Measurements from ENCODE around the gene KIAA0825.

Gene KIAA0825

DNA sequence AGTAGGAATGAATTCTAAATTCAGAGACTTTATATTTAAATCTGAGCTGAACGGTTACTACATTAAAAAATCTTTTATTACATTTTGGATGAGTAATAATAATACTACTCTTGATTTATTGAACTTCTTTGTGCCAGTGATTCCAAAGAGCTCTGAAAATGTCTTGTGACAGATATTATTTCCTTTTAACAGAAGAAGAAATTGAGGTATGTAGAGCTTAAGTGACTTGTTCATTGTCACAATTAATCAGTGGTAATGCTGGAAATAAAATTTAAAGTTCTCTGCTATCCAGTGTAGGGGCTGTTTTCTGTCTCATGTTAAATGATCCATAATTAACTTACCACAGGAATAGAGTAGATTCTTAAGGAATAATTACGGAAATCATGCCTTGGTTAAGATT is 335.3 kb downstream of the KIAA0825 start:
- no peak for DNase-seq

DNA sequence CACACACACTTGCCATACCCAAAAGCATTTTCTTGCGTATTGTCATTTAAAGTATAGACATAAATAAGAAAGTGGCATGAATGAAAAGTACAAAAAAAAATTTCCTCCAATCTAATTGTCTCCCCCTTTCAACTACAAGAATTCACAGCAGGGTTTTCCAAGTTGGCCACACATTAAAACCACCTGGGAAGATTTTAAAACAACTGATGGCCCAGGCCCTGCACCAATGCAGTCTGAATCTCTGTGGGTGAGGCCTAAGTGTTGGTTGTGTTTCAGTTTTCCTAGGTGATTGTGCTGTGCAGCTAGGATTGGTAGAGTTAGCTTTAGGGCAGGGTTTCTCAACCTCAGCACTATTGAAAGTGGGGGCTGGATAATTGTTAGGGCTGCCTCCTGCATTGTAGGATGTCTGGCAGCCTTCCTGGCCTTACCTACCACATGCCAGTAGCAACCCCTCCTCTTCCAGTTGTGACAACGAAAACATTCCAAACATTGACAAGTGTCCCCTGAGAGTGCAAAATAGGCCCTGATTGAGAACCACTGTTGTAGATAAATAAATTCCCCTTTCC is 337.1 kb downstream of the KIAA0825 start:
- no peak for DNase-seq

DNA sequence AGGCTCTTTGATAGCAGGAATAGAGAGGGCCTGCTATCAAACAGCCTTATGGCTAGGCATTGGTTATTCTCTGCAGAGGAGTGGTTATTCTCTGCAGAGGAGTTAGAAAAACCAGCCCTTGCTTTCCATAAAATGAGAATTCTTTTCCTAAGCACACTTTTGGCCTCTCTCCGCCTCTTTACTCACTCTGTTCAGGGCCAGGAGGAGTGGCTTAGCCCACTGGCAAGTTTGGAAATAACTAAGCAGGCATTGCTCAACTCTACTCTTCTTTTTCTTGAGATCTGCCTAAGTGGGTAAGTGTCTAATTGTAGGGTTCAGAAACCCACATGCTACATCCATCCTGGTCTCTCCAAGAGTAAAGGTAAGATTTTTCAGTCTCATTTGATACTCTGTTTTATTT is 341.7 kb downstream of the KIAA0825 start:
- no peak for DNase-seq

DNA sequence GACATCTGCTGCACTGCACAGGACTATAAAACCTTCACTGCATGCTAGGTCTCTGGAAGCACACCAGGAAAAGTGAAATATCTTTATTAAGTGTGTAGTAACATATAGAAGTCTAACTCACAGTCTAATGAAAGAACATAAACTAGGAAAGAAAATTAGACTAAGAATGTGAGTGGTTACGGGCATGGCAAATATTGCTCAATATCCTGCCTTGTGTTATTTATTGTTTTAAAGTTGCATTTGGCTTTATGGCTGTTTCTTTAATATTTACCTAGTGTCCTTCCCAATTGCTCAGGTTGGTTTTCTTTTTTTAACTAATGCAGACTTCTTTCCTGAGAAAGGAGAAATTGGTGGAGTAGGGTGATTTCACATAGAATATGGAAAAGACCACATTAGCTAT is 342.4 kb downstream of the KIAA0825 start:
- DNase-seq: no peak

DNA sequence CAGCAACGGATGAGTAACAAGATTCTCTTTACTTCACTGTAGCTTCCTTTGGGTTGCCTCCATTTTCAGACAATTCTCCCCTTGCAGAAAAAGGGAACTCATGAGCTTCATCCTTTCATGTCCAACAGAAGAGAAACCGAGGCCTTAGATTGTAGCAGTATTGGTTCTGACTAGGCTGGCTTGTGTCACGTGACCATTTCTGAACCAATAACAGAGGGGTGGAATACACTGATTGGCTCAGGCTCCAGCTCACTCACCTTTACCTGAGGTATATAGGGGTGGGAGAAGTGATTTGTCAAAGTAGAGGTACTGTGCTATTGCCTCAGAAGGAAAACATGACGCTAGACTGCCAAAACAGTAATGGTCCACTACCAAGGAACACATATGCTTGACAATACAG is 343.7 kb downstream of the KIAA0825 start:
- DNase-seq: no peak

DNA sequence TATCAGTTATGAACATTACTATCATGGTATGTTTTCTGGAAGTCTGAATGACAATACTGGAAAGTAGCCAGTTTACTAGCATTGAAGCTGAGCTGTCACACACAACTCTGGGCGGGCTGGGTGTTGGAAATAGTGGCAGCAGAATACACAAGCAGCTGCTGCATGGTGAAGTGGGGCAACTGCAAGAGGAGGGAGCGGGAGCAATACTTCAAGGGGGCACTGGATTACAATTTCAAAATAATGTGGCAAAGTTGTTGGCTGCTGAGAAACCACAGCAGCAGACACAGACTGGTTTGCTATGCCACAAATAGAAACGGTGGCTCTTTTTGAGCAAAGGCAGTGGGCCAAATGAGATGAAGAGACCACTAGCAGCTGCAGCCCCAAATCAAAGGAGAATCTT is 350.2 kb downstream of the KIAA0825 start:
- no peak for DNase-seq

DNA sequence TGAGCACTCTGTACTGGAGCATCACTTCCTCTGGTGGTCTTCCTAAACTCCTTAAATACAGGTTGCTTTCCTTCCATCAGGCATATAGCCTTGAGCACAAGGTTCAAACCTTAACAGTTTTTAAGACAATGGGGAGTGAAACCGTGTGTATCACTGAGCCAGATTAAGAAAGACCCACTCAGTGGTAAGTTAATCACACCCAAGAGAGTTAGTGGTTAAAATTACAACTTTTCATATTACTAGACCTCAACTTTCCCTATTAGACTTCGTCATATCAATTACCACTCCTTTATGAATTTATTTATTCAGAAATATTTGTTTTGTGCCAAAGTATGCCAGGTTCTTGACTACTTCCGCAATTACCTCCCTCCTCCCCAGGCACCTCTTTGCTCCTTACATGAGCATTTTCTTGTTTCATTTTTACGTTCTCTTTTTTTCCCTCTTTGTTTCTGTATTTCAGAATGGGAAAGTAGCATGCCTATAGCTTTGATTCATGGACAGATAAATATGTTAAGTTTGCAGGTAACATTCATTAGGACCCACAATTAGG is 351.0 kb downstream of the KIAA0825 start:
- no peak for DNase-seq

DNA sequence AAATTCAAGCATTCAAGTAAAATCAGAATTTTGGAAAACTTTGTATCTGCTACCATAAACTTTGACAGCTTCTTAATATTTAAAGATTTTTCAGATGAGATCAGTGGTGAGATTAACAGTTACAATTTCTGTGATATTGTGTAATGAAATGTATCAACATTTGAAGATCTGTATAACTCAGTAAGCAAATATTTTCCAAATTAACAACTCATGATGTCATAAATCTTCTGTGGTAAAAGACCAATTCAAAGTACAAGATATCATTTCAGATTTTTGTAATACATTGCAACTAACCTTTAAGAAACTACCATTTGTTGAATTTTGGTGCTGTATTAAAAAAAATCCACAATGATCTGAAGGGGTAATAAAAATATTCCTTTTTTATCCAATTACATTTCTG is 352.2 kb downstream of the KIAA0825 start:
- DNase-seq: no peak

DNA sequence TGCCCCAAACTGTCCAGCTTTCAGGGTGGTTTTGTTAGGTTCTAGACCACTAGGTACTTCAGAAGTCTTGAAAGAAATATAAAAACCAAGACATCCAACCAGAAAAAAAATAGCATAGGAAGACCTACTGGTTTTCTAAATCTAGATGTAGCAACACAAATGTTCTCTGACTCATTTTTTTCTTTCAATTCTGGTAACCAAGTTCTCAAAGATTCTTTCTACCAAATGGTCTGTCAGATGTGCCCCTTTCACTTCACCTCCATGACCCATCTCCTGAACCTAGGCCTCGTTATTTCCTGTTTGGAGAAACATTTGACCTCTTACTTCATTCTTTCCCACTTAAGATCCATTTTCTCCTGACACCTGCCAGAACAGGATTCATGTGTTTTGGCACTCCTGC is 355.3 kb downstream of the KIAA0825 start:
- DNase-seq: no peak

DNA sequence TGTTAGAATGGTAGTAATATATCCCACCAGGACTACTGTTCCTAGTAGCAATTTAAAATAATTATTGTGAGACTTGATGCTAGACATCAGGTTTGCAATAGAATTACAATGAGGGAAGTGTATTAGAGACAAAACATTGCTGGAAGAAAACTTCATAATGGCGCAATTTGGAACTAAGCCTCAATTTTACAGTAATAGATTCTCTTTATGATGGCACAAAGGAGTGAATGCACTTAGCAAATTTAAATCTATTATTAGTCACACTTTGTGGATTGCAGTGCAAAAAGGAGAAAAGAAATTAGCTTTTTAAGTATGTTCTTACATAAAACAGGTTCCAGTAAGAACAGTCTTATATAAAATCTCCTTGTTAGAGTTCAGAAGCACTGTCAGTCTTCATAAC is 358.3 kb downstream of the KIAA0825 start:
- DNase-seq: no peak

DNA sequence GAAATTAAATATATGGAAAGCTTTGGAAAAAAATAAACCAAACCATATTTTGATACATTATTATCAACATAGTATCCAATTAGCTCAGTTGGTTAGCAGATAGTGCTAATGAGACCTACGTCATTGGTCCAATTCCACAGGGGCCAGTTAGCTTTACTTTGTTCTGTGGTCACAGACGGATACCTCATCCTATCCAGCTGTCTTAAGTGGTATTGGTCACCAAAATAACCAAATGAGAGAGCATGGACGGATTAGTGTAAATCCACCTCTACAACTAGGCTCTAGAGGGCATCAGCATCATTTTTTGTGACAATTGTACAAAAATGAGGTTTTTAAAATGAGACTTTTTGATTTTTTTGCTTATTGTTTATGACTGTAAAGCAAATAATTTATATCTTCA is 364.2 kb downstream of the KIAA0825 start:
- DNase-seq: no peak

DNA sequence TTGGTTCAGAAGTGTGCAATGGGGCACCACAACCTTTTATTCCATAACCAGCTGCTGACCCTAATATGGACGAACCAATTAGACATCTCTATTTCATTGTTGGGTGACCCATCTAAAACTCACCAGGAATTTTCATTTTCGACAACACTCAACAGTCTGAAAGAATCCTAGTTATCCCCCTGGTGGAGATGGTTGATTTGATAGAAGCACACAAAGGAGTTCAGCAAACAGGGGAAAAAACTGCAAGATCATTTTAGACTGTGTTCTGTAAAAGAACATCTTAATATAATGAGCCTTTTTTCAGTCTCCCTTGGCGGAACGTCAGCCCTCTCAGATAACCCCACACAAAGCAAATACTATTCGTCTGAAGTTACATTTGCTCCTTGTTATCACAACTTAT is 367.4 kb downstream of the KIAA0825 start:
- no peak for DNase-seq

DNA sequence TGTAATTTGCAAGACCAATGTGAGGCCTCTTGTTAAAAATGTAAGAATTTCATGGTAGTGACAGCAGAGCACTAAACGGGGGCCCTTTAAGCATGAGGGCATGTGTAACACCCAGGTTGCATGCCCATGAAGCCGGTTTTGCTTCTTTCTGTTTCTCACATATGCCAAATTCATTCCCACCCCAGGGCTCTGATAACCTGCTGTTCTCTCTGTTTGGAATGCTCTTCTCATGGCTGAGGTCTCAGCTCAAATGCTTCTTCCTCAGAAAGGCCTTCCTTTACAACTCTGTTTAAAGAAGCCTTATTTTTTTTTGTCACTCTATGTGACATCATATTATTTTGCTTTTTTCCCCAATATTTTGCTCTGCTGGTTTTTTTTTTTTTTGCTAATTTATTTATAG is 369.0 kb downstream of the KIAA0825 start:
- DNase-seq: no peak

DNA sequence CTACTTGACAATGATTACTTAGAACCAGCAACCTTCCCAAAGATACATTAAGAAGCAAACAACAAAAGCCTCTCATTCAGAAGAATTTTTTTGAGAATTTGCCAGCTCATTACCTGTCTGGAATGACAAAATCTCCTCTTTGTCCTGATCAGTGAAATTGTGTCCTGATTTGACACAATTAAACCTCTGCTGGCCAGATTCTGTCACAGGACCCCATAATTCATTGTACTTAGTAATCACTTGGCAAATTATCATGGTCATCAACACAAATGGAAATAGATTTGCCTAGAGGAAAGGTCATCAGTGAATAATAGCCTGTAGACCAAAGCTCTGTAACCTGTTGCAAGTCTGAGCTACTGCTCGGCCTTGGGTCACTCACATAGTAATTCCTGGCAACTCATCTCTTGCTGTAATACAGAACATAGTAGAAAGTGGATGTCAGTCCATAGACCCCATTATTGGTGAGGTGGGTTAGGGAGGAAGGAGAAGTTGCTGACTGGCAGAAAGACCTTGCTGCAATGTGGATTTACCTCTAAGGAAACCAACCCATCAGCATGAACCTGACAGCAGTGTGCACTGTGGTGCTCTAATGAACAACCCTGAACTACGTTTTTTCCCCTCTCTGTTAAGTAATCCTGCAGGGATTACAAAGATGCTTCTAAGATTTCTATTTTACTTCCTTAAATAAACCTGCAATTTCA is 370.1 kb downstream of the KIAA0825 start:
- DNase-seq: no peak

DNA sequence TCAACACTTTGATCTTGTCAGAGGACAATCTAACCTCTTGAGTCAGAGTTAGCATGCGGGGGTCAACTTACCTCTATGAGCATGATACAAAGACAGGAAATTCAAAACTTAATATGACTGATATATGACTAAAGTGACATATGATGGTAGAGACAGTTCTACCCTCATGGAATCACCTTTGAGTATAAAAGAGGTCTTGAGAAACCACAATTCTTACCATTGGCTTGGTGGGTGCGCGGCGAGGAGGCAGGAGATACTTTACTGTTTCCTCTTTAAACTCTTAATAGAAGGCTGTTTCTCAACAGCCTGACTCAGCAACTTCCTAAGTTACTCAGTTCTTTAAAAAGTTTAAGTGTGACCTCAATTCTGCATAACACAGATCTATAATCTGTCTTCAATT is 372.8 kb downstream of the KIAA0825 start:
- DNase-seq: no peak

DNA sequence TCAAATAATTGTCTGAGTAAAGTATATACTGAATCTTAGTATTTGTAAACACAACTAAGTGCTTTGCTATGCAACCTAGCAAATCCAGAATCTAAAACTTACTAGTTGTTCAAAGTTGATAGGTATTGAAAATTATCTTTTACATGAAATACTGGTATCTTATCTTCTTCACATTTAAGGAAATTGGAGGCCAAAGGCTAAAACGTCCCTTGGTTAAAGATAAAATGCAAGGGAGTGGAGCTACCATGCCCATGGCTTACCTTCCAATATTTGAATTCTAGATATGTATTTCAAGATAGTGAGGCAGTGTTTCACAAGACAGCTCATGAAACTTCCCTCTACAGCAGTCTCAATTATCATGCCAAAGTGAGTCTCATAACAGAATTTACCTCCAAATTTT is 373.5 kb downstream of the KIAA0825 start:
- no peak for DNase-seq

DNA sequence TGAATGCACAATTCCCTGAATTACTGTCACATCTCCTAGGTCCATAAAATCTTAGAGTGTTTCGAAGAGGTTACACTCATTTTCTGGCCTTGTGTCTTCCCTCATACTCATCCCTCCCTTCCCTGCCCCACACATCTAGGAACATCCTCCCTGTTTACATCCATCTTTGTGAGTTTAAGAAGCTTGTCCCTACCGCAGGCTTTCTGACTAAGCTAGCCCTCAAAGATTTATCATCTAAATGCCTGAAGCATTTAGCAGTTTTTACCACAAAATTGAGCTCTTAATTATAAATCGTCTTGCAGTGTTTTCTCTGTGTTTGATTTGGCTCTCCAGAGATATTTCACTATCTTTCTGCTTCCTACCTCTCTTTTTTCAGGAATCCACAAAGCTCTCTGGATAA is 374.8 kb downstream of the KIAA0825 start:
- DNase-seq: no peak

DNA sequence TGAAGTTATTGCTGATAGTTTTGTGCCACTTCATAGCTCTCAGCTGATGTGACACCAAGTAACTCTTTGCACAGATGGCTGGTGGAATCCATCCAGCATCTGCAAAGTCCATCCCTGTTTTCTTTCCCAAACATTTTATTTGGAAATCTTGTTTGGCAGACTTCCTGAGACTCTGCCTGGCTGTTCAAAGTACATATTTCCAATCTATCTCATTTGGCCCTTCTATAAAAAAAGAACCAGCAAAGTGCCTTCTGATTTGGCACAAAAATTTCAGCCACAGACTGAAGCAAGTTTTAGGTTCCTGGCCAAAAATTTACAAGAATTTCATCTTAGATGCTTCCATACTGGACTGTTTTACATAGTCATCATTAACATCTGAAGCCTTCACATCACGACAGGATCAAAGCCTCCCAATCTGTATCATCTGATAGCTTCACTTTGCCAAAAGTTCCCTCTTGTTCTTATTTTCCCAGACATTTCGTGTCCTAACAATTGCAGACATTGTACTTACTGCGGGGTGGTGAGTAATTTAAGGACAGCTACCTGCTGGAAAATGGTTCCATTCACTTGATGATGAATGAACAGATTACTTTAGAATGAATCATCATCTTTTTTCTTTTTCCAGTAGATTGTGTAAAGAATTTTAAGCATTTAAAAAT is 377.3 kb downstream of the KIAA0825 start:
- DNase-seq: no peak

DNA sequence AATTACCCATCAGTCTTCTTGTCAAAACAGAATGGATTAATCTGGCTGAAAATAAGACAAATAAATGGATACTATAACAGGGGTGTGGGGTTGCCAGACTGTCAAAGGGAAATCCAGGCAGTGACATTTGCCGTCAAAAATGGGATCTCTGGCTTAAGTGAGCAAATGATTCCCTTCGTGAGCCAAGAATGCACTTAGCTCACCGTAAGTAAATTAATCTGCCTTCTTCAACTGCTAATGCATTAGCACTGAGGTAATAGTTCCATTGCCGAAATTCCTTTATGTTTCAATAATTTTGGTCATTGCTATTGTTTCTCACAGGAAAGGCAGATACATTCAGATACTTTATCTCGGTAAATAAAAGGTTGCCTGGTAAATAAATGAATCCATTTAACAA is 377.8 kb downstream of the KIAA0825 start:
- no peak for DNase-seq

DNA sequence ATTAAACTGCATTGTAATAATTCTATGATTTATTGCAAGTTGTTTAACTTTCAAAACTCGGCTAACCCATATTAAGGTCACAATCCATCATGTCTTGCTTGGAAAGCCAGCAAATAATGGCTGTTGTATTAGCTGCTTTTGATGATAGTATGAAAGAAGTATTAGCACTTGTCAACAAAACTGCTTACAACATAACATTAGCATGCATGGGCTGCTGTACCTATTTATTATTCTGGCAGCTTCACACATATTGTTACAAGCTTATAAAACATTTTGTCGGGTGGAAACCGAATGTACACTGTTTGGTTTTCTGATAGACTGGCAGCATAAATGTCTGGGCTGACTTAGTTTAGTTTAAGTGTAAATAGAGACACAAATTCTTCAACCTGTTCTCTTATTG is 378.3 kb downstream of the KIAA0825 start:
- DNase-seq: no peak

DNA sequence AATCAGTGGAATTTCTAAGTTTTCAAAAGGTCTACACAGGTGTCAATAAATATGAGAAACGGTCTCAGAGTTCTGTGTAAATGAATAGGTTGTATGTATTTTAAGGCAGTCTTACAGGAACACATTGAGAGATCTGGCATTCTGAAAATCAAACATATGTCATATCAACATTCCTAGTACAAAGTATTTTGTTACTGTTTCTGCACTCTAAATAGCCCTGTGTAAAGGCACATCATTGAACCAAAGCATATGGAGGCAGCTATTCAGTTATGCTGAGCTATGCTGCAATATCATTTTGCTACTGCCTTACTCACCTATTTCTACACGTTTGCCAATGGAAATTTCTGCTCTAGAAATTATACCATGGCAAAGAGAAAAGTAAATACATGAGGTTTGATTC is 379.1 kb downstream of the KIAA0825 start:
- DNase-seq: no peak

DNA sequence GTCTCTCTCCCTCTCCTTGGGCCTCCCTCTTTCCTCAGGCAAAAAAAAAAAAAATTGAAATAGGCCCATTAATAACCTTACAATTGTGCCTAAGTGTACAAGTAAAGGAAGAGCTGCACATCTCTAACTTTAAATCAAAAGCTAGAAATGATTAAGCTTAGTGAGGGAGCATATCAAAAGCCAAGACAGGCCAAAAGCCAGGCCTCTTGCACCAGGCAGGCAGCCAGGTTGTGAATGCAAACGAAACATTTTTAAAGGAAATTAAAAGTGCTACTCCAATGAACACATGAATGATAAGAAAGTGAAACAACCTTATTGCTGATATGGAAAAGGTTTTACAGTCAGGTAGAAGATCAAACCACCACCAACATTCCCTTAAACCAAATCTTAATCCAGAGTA is 383.4 kb downstream of the KIAA0825 start:
- no peak for DNase-seq

DNA sequence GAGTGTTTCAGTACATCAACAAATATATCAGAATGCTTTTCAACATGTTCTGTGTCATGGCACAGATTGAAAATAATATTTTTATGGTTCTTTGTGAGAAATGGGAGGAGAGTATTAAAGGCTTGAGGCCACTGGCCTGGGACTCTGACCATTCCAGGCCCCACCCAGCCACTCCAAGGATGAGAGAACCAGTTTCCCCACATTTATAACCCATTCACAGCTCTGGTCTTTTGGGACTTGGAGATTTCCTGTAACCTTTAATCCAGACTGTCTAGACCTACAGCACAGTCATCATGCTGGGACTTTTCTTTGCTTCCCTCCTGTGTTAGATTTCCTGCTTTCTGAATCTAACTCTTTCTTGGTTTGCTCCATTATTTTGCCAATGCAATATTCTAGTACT is 389.6 kb downstream of the KIAA0825 start:
- no peak for DNase-seq

DNA sequence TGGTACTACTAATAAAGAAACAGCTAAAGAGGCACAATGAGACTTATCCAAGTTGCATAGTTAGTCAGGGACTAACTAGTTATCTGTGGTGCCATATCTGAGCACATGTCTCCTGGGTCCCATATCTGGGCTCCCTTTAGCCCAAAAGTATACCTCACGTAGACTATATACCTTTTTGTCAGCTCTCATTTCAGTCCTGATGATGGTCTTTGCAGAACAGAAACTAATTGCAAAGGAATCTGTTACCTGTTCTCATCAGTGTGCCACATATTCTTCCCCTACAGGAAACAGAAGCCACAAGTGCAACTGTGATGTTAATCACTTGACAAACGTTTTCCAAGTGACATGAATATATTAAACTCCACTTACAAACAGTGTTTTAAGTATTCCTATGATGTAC is 395.2 kb downstream of the KIAA0825 start:
- DNase-seq: peak in 1 of 5 donors; percentile 22
